Kidney glomerular epithelial cell (primary cell): ENCODE data around the gene SH2D7.
A peak's percentile ranks its signal among the peaks of the same experiment; 100 is the strongest.

Source experiments
- DNase-seq: peaks from one replicate; lab custom pipeline; 2025; lab: John Stamatoyannopoulos, UW

The SH2D7 gene

DNA sequence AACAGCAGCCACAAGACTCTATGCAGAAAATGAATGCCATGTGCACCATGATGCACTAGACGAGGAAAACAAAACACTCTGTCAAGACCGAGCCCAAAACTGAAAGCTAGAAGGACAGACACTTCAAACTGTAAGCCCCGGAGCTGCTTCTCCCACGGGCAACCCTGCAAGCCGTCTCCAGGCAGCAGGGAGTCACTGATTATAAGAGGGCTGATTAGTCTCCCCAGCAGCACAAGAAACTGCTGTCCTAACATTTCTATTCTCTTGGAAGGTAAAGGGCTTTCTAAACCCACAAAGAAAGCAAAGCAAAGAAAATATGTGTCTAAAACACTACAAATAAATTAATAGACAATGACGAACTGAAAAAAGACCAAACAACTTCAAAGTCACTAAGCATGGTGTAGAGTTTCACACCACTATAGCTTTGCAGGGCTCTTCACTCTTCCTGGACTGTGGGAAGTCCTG is 30.4 kb upstream of the SH2D7 start:
- DNase-seq, result peak; percentile 23

DNA sequence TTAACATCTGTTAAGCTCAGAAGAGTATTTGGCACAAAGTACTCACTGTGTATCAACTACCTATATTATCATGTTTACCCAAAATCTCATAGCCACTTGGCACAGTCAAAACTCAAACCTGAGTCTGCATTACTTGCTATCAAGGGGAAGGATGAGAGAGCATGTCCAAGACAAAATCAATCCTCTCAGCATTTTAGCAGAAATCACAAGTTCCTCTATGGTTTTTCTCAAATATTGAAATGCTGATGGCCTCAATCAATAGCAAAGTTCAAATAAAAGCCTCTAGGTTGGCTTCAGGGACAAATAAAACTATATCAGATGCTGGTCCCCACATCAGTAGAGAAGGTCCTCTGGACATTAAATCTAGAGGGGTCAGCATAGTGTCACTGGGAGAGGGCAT is 29.1 kb upstream of the SH2D7 start:
- DNase-seq, result no peak

DNA sequence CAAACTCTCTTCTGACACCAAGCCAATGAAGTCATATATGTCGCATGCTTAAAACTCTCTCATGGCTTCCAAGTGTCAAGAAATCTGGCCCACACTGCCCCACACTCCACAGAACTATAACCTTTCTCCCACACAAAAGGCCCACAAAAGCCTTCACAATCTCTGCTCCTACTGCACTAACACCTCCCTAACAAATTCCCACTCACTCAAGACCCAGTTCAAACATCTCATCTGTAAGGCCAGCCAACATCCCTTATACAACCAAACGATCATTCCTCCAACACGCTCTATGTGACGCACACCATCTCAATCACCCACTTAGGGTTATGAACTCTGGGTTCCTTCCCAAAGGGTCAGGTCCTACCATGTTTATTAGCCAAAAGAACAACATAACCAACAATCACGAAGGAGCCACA is 28.4 kb upstream of the SH2D7 start:
- DNase-seq, result no peak

DNA sequence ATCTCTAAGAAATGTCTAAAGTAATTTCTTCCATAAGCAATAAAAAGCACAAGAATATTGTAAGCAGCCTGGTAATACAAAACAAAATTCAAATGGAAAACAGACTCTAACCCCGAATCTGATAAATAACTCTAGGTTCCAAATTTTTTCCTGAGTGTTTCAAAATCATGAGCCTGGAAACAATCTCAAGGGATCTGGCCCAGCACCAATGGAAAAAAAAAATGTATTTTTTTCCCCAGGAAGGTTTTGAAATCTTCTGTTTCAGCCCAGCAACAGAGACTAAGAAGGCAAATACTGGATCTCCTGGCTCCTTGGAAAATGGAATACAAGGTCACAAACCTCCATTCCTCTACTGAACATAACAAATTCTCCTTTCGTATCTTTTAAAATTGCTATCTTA is 27.8 kb upstream of the SH2D7 start:
- DNase-seq, result no peak

DNA sequence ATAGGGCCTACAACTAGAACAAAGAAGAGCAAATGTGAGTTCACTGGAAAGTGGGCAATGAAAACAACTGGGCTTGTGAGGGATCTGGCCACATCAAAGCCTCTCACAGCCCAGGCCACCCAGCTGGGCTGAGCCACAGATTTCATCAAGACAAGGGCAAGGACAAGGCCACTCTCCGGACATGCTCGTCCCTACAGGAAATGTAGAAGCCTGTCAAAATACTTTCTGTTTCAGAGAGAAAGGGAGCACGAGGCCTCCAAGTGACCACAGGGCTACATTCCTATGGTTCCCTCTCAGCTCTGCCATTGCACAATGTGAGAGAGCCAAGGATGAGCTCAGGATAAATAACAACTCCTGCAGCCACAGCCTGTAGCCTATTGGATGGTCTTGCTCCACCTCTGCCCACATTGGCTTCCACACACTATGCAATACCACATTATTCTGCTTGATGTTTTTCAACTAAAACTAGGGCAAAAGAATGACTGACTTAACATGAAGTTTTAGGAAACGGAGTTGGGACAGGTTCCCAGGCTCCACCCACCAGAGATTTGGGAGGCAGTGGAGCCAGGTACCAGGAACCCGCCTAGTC is 27.0 kb upstream of the SH2D7 start:
- peak; percentile 97 for DNase-seq

DNA sequence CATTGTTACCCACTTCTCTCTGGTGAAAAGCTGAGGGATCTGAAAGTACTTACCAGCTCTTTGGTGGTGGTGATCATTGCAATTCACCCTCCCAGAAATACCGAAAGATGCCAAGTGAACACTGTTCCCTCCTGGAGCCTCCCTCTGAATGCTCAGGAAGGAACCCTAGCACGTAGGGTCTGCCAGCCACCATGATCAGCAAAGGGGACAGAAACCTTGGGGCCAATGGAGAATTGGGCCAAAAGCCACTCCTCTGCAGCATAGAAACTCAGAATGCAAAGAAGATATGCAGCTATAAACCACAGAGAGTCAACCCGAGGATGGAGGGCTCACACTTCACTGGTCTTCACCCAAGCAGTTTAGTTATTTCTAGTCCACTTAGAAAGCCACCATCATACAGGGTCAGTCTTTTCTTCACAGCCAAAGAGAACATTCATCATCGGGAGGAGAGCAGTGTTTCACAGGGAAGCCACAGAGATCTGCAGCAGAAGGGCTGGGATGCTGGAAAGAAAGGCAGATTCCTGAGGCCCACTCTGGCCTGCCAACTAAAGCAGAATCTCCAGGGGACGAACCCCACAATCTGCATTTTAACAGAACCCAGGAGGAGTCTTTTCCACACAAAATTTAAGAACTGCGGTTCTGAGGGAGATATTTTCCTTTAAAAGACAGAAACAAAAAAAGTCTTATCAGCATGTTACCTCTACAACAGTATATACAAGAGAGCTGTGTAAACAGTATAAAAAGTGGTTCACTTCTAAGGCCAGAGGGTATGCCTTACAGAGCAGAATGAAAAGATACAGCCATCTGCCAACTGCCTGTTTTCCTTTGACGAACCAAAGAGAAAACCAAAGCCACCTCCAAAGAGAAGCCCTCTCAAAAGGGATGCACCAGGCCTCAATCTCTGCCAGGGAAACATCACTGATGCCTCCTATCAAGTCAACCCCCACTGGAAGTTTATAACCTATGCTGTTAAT is 26.1 kb upstream of the SH2D7 start:
- no peak for DNase-seq

DNA sequence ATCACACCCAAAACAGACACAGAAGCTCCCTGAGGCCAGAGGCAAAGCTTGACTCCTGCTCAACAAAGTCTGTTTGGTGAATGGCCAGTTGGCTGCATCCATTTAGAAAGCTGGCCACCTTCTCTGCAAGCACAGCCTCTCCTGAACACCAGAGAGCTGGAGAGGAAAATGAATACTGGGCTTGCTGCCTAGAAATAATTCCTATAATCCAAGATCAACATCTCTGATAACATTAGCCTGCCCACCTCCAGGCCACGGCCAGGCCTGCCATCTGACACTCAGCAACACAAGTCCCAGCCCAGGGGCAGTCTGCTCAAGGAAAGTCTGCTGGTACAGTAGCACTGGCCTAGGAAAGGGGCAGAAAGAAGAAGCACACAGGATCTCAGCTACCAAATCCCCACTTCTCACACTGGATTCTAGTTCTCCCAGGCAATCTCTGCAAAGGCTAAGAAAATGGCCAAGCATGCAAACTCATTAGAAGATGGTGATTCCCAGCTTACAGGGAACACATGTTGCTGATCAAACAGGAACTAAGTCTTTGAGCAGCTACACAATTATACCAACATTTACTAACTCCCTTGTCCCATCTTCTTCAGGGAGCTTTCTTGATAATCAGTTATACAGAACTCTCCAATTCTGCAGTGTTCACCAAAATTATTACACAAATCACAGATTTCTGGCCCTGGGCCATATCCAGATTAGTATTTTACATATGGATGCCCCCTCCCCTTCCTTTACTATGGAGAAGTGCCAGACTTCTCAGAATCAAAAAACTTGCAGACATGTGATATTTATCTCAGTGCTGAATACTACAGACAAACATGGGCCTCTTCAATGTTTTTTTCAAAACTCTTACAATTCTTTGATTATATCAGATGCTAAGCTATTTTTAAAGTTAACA is 24.8 kb upstream of the SH2D7 start:
- no peak for DNase-seq

DNA sequence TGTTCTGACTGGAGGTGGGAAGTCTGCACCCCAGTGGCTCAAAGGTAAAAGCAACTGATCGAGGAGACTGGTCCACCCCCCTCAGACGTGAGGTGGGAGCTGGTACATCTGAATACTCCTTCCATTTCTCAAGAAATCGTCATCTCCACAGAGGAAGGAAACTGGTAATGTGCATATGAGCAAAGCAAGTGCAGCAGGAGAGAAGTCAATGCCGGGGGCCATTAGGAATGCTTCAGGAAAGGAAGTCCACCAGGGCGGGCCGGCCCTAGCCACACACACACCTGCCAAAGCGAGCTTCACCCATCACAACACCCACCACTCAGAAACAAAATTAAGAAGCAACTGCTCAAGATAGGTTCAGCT is 23.3 kb upstream of the SH2D7 start:
- no peak for DNase-seq

DNA sequence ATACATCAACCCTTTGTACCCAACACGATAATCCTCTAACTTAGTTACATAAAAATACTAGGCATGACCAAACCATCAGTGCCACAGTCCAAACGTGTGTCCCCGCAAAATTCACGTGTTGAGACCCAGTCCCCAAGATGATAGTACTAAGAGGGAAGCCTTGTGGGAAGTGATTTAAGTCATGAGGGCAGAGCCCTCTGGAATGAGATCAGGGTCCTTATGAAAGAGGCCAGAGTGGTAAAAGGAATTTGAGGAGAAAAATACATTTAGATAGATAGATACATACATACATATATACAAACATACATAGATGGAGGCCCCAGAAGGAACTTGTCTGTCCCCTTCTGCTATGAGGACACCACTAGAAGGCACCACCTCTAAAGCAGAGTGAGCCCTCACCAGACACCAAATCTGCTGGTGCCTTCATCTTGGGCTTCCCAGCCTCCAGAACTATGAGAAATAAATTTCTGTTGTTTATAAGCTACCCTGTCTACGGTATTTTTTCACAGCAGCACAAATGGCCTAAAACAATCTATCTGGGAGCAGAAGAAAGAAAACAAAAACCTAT is 22.8 kb upstream of the SH2D7 start:
- no peak for DNase-seq

DNA sequence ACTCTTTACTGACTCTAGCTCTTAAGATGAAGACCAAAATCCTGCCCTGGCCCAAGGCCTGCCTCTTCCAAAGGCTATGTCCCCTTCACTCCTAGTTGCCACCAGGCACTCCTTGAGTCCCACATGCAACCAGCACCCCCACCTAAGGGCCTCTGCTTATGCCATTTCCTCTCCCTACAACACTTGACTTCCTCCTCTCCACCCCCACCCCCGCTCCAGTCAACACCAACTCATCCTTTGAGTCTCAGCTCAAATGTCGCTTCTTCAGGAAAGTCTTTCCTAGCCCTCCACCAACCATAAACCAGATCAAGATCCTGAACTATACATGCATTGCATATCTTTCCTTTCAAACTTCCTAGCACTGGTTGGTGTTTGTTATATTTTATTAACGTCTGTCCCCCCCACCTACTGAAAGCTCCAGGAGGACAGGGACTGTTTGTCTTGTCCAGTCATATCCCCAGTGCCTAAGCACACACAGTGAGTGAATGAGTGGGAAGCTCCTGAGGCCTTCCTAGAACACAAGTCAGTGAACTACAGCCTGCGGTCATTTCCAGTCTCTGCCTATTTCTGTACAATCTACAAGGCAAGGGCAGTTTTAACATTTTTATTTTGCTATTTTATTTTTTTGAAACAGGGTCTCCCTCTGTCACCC is 22.2 kb upstream of the SH2D7 start:
- no peak for DNase-seq

DNA sequence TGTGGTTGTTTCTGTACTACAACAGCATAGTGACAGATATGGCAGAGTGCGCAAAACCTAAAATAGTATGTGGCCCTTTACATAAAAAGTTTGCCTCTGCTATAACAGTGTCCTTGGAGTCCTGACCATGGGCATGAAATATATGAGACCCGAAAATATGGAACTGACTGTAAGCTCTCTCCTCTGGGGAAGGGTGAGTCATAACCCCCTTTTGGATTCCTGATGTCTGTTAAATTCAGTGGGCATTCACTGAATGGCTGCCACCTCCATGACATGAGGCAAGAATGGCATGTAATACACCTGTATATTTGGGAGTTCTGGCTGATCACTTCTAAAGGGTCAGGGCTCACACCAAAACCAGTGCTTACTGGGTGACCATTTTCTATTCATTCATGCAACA is 21.0 kb upstream of the SH2D7 start:
- no peak for DNase-seq

DNA sequence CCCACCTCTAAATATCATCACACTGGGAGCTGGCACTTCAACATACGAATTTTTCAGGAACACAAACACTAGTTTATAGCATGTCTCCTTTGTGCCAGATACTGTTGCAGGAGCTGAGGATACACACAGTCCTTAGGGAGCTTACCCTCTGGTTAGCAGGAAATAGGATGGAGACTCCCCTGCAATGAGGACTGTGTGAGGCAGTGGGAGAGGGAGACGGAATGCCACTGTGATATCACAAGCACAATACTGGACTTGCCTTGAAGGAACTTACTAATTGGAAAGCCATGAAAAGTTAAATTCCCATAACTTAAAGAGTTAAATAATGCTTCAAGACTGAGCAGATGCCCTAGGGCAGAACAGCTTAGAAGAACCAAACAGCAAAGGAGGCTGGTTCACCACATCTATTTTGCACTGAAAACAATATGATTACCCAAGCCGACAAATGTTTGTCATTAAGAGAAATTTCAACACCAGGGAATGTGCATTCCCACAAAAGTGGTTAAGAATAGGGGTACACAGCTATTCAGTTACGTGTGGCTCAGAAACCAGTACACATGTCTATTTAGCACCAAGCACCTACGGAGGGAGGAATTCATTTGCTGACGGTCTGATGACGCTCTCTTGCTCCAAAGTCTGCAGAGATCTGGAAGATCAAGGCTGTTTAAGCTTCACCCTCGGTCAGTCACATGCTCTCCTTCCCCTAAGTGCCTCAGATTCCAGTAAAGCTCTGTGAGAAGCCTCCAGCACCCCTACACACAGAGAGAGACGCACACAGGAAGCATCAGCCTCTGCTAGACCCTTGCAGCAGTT is 20.1 kb upstream of the SH2D7 start:
- no peak for DNase-seq

DNA sequence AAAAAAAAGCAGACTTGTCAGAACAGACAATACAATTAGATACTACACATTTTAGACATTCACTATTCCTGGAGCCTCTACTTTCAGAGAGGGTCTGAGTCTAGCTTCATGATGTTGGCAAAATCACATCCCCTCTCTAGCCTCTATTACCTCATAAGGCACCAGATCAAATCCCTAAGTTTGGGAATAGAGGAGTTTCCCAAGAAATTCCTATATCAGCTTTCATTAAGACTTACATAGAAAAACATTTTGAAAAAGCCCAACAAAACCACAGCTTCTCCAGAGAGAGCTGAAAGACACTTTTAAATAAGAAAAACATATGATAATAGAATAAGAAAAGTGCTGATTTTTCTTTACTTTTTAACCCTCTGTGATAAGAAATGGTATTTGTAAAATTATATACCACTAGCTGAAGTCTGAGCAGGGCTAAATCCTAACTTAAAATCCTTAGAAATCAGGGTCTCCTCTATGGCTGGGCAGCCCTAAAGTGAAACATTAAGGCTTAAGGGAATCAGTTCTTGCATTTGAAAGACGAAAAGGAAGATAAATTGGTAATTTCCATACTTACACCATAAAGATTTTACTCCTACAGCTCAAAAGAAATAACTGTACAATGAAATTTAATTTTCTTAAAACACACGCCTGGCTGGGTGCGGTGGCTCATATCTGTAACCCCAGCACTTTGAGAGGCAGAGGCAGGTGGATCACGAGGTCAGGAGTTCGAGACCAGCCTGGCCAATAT is 19.1 kb upstream of the SH2D7 start:
- DNase-seq, result no peak

DNA sequence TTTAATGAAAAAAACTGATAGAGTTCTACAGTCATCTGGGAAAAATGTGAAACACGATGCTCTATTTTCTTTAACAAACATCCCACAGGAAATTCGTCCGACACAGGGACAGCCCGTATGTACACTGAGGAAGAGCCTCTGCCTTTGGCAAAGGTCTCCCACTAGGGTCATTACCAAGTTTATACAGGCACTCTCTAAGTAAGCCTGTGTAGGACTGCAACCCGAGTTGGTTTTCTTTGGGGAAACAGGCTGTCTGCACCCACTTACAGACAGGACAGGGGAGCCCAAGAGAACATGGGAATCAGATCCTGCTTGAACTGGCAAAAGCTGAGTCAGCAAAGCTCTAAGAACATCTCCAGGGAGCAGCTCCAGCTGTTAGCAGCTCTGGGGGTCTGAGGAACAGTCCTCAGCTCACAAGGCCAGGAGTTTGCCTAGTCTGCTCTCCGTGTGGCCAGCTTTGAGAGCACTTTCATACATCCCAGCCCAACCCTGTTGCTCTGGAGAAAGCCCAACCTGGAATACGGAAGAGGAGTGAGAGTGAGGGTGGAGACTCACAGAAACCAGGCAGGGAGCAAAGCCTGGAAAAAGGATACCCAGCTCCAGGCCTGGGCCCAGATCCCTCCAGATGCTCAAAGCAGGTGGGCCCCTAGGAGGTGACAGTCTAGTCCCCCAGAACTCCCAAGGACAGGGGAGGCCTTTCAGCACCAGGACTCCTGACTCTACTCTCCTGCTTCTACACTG is 16.7 kb upstream of the SH2D7 start:
- DNase-seq, result peak; percentile 81

DNA sequence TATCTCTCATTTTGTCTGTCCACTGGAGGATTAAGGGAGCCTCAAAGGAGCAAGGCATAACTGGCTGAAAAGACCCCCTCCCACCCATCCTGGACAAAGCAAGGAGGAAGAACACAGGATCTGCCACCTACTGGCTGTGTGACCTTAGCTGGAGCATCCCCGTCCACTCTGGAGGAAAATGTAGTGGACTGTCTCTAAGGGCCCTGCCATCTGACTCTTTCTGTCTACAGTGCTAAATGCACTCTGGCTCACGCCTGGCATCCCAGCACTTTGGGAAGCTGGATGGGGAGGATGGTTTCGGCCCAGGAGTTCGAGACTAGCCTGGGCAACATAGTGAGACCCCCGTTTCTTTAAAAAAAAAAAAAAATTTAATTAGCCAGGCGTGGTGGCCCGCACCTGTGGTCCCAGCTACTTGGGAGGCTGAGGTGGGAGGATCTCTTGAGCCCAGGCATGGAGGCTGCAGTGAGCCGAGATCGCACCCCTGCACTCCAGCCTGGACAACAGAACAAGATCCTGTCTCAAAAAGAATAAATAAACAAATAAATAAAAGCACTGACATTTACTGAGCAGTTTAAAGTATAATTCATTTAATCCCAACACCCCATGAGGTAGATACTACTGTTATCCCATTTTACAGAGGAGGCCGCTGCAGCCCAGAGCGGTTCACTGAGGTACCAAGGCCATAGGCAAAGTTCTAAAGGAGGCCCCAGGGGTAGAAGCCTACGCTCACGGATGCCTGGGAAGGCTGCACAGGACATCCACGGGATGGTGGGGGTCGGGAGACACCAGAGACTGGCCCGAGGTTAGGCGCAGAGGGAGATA is 15.9 kb upstream of the SH2D7 start:
- no peak for DNase-seq

DNA sequence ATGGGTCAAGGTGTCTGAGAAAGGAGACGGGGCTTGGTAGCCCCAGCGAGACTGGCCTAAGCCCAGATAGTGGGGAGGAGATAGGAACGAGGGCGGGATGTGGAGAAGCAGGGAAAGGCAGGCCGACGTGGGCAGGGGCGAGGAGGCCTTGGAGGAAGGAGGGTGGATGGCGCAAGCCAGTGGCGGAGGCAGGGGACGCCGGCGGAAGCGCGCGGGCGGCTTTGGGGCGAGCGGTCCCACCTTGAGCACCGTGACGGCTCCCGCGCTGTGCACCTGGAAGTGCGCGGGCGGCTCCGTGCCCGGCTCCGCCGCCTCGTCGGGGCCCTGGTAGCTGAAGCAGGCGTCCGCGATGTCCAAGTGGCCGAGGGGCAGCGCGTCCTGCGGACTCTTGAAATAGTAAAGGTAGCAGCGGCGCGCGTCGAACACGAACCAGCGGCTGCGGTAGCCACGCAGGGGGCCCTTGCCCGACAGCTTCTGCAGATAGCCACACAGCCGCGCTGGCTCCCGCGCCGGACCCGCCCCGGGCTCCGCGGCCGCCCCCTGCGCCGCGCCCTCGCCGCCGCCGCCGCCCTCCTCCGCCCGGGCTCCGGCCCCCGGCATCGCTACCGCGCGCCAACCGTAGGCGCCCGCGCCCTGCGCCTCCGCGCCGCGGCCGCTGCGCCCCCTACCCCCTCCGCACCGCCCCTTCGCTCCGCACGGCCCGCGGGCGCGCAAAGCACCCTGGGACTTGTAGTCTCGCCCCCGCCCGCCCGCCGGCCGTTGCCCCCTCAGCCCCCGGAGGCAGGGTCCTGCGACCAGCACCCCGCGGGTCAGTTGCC is 15.1 kb upstream of the SH2D7 start, which contains the start of gene TBC1D2B:
Gene TBC1D2B, minus strand, starts transcription at position 659 of the 818 bp plus-strand sequence. Its CDS starts 59 bp downstream, at position 600.
- peak; percentile 58 for DNase-seq

DNA sequence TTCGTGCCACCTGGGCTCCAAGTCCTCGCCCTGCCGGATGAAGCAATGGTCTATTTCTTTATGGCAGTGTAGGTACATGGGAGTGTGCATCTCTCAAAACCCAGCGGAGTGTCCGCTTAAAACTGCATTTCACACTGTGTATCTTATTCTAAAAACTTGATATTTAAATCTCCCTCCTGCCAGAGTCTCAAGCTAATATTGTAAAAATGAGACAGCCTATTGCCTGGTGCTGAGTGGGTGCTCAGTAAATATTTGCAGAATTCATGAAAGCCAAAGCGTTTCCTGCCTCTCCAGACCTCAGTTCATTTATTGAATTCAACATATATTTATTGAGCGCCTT is 14.5 kb upstream of the SH2D7 start:
- DNase-seq, result no peak
